K562 (cell line): ENCODE measurements around the gene EPB41L1. TPM values are rescaled to one million over a fixed set of nuclear protein-coding genes. Genes with fewer than 3 reads are reported as not detected.
A peak's percentile ranks its signal among the peaks of the same experiment; 100 is the strongest.

Experiments
- EHMT2 ChIP-seq: fragments of 450-650 bp; IDR thresholded peaks from 2 replicates; pipeline ENCODE4 v1.6.1; 2018; ENCODE audit warnings: antibody characterized with exemption
- FOXA1 ChIP-seq: fragments of 450-650 bp; IDR thresholded peaks from 2 replicates; pipeline ENCODE4 v1.6.1; 2016; ENCODE audit warnings: mild to moderate bottlenecking, borderline replicate concordance
- HNRNPUL1 ChIP-seq: fragments of 200-400 bp; formaldehyde crosslinking; IDR thresholded peaks from 2 replicates; pipeline ENCODE4 v1.6.1; 2017; ENCODE audit warnings: low read length
- MAFK ChIP-seq: IDR thresholded peaks from 2 replicates; pipeline ENCODE4 v1.6.1; 2011; ENCODE audit warnings: low read length, improper control_type of control experiment
- MAZ ChIP-seq, 2 experiments: fragments of 450-650 bp in 1 of 2; sonication (generic) in 1 of 2; formaldehyde crosslinking; IDR thresholded peaks in 1 of 2; conservative IDR thresholded peaks in 1 of 2; 2 replicates each; pipeline versions ENCODE4 v1.4.0 to v1.5.0; 2020; ENCODE audit warnings: mild to moderate bottlenecking in 1 of 2, missing genetic modification reagents in 1 of 2
- MCM7 ChIP-seq, 2 experiments: fragments of 450-650 bp; IDR thresholded peaks; 2 replicates each; pipeline ENCODE4 v1.6.1; 2016 to 2018
- NCOA1 ChIP-seq: fragments of 450-650 bp; IDR thresholded peaks from 2 replicates; pipeline ENCODE4 v1.6.1; 2016; ENCODE audit warnings: low read depth
- NFE2 ChIP-seq: IDR thresholded peaks from 2 replicates; pipeline ENCODE4 v1.6.1; 2014; ENCODE audit warnings: antibody characterized with exemption, low read depth
- SOX6 ChIP-seq: fragments of 450-650 bp; IDR thresholded peaks from 2 replicates; pipeline ENCODE4 v1.6.1; 2014; ENCODE audit warnings: mild to moderate bottlenecking
- SRSF1 ChIP-seq: fragments of 200-400 bp; formaldehyde crosslinking; IDR thresholded peaks from 2 replicates; pipeline ENCODE4 v1.6.1; 2017; ENCODE audit warnings: mild to moderate bottlenecking, low read depth, low read length, moderate library complexity
- ZNF134 ChIP-seq: fragments of 250-450 bp; sonication (Bioruptor Pico); conservative IDR thresholded peaks from 2 replicates; pipeline ENCODE4 v1.4.0; 2020
- polyA plus RNA-seq, 8 experiments: library from polyadenylated mRNA; depleted of rRNA in 4 of 8; stranded (reverse) in 5 of 8; unstranded in 3 of 8; fragments of >200 nt; fragmentation: Nextera tagmentation in 2 of 8; fragmentation: Illumina TruSeq in 1 of 8; extraction: Ambion mirVana in 2 of 8; extraction: Trizol in 1 of 8; gene quantifications; 2 replicates each; pipeline versions ENCODE4 v1.2.1 to v1.2.3, GENCODE V29; 2011 to 2014; ENCODE audit warnings: inconsistent platforms in 1 of 8, missing spikeins in 1 of 8
- total RNA-seq, 7 experiments: library from RNA; depleted of rRNA in 6 of 7; stranded (reverse); fragments of >200 nt in 6 of 7; fragmentation: Illumina TruSeq in 2 of 7; extraction: Trizol in 2 of 7; gene quantifications; 2 replicates each; pipeline versions ENCODE4 v1.2.1 to v1.2.3, GENCODE V29; 2011 to 2021; ENCODE audit warnings: low replicate concordance in 1 of 7
- TF ChIP-seq, protein P1 (sequence below): fragments of 450-650 bp; IDR thresholded peaks from 2 replicates; pipeline ENCODE4 v1.6.1; 2016; ENCODE audit warnings: low read depth
- TF ChIP-seq, protein P2 (sequence below): fragments of 450-650 bp; IDR thresholded peaks from 2 replicates; pipeline ENCODE4 v1.6.1; 2018; ENCODE audit warnings: mild to moderate bottlenecking, low read depth; ENCODE audit not compliant: partially characterized antibody
- TF ChIP-seq, protein P3 (sequence below): sonication (generic); formaldehyde crosslinking; IDR thresholded peaks from 2 replicates; pipeline ENCODE4 v1.8.0; 2022; ENCODE audit warnings: missing genetic modification reagents, mild to moderate bottlenecking, borderline replicate concordance
- TF ChIP-seq, protein P4 (sequence below): fragments of 450-650 bp; conservative IDR thresholded peaks from 2 replicates; pipeline ENCODE4 v1.6.1; 2016; ENCODE audit warnings: missing genetic modification characterization, low read depth, mild to moderate bottlenecking, control low read depth, missing compliant biosample characterization

EPB41L1 gene
- total and polyA plus RNA-seq, 9 of the 15 experiments (the other 6 are each of a cell fraction or from before 2014, with no cell fraction given): 0.11 to 4.3 (median 1.3) TPM

DNA sequence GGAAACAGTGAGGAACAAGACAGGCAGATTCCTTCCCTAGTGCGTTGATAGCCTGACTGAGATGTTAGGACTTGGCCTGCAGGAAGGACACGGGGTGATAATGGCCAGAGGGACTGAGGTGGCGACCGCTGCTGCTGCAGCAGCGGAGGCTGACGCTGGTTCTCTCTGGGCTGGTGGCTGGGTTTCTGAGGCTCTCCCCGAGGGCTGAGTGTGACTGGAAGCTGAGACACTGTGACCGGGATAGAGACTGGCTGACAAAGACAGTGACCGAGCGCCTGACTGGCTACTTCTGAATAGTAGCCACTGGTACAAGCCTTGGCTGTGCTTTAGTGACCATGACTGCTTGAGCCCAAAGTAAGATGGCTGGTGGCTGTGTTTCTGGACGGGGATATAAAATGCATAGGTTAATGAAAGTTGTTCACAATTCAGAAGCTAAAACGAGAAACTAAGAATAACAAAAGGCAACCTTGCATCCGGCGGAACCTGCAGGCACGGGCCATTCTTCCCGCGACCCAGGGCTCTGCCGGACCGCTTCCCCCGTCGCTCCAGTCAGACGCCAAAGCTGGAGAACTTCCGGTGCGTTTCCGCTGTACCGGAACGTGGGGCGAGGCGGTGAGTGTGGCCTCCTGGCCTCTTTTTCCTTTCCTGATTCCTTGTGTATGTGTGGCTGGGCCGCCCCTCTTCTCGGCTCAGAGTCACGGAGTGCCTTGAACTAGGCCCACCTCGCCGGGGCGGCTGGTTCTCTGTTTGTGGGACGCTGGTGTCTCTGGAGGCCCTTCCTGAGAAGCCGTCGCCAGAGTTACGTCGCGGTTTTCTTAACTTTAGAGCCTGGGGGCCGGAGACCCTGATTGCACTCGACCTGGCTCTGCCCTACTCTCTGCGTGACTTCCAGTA lies 81.6 kb downstream of the EPB41L1 start, which contains the start of gene AAR2 (continued):
- TF ChIP-seq, protein P1, sequence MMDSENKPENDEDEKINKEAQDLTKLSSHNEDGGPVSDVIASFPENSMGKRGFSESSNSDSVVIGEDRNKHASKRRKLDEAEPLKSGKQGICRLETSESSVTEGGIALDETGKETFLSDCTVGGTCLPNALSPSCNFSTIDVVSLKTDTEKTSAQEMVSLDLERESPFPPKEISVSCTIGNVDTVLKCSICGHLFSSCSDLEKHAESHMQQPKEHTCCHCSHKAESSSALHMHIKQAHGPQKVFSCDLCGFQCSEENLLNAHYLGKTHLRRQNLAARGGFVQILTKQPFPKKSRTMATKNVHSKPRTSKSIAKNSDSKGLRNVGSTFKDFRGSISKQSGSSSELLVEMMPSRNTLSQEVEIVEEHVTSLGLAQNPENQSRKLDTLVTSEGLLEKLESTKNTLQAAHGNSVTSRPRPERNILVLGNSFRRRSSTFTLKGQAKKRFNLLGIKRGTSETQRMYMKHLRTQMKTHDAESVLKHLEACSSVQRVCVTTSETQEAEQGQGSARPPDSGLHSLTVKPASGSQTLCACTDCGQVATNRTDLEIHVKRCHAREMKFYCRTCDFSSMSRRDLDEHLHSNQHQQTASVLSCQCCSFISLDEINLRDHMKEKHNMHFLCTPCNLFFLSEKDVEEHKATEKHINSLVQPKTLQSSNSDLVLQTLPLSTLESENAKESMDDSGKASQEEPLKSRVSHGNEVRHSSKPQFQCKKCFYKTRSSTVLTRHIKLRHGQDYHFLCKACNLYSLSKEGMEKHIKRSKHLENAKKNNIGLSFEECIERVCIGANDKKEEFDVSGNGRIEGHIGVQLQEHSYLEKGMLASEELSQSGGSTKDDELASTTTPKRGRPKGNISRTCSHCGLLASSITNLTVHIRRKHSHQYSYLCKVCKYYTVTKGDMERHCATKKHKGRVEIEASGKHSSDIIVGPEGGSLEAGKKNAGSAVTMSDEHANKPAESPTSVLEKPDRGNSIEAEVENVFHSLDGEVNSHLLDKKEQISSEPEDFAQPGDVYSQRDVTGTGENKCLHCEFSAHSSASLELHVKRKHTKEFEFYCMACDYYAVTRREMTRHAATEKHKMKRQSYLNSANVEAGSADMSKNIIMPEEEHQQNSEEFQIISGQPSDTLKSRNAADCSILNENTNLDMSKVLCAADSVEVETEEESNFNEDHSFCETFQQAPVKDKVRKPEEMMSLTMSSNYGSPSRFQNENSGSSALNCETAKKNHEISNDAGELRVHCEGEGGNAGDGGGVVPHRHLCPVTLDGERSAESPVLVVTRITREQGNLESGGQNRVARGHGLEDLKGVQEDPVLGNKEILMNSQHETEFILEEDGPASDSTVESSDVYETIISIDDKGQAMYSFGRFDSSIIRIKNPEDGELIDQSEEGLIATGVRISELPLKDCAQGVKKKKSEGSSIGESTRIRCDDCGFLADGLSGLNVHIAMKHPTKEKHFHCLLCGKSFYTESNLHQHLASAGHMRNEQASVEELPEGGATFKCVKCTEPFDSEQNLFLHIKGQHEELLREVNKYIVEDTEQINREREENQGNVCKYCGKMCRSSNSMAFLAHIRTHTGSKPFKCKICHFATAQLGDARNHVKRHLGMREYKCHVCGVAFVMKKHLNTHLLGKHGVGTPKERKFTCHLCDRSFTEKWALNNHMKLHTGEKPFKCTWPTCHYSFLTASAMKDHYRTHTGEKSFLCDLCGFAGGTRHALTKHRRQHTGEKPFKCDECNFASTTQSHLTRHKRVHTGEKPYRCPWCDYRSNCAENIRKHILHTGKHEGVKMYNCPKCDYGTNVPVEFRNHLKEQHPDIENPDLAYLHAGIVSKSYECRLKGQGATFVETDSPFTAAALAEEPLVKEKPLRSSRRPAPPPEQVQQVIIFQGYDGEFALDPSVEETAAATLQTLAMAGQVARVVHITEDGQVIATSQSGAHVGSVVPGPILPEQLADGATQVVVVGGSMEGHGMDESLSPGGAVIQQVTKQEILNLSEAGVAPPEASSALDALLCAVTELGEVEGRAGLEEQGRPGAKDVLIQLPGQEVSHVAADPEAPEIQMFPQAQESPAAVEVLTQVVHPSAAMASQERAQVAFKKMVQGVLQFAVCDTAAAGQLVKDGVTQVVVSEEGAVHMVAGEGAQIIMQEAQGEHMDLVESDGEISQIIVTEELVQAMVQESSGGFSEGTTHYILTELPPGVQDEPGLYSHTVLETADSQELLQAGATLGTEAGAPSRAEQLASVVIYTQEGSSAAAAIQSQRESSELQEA: no peak
- TF ChIP-seq NFE2 (no peak), MAFK (no peak), MCM7 (IDR thresholded peaks at IDR 0.05) (no peak), SRSF1 (no peak), MAZ (CRISPR knock-in tag; conservative IDR thresholded peaks at IDR 0.05 in 1 of 2, IDR thresholded peaks at IDR 0.05 in 1 of 2) (peak; percentile 50 to 79; a peak in 3 of 4 replicates), NCOA1 (peak; percentile 98), HNRNPUL1 (no peak), FOXA1 (no peak), SOX6 (peak; percentile 53), ZNF134 (CRISPR knock-in tag) (no peak), EHMT2 (peak; percentile 96)
- TF ChIP-seq, protein P2, sequence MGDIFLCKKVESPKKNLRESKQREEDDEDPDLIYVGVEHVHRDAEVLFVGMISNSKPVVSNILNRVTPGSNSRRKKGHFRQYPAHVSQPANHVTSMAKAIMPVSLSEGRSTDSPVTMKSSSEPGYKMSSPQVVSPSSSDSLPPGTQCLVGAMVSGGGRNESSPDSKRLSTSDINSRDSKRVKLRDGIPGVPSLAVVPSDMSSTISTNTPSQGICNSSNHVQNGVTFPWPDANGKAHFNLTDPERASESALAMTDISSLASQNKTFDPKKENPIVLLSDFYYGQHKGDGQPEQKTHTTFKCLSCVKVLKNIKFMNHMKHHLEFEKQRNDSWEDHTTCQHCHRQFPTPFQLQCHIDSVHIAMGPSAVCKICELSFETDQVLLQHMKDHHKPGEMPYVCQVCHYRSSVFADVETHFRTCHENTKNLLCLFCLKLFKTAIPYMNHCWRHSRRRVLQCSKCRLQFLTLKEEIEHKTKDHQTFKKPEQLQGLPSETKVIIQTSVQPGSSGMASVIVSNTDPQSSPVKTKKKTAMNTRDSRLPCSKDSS: no peak
- TF ChIP-seq, protein P3, sequence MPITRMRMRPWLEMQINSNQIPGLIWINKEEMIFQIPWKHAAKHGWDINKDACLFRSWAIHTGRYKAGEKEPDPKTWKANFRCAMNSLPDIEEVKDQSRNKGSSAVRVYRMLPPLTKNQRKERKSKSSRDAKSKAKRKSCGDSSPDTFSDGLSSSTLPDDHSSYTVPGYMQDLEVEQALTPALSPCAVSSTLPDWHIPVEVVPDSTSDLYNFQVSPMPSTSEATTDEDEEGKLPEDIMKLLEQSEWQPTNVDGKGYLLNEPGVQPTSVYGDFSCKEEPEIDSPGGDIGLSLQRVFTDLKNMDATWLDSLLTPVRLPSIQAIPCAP (CRISPR knock-in tag): no peak
- TF ChIP-seq, protein P4, sequence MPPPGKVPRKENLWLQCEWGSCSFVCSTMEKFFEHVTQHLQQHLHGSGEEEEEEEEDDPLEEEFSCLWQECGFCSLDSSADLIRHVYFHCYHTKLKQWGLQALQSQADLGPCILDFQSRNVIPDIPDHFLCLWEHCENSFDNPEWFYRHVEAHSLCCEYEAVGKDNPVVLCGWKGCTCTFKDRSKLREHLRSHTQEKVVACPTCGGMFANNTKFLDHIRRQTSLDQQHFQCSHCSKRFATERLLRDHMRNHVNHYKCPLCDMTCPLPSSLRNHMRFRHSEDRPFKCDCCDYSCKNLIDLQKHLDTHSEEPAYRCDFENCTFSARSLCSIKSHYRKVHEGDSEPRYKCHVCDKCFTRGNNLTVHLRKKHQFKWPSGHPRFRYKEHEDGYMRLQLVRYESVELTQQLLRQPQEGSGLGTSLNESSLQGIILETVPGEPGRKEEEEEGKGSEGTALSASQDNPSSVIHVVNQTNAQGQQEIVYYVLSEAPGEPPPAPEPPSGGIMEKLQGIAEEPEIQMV (tag): no peak
